C4-2B (cell line): ENCODE data around the gene DVL2.

Source experiments
- H3K27ac ChIP-seq: fragments of 450-650 bp; 2 replicates; pipeline ENCODE4 v1.5.1; 2017
- ZFX ChIP-seq: fragments of 450-650 bp; IDR thresholded peaks from 2 replicates; pipeline ENCODE4 v1.6.1; 2017
- TF ChIP-seq, protein P1 (sequence below): fragments of 450-650 bp; conservative IDR thresholded peaks from 2 replicates; pipeline ENCODE4 v1.5.1; 2017; ENCODE audit warnings: mild to moderate bottlenecking

Gene DVL2

DNA sequence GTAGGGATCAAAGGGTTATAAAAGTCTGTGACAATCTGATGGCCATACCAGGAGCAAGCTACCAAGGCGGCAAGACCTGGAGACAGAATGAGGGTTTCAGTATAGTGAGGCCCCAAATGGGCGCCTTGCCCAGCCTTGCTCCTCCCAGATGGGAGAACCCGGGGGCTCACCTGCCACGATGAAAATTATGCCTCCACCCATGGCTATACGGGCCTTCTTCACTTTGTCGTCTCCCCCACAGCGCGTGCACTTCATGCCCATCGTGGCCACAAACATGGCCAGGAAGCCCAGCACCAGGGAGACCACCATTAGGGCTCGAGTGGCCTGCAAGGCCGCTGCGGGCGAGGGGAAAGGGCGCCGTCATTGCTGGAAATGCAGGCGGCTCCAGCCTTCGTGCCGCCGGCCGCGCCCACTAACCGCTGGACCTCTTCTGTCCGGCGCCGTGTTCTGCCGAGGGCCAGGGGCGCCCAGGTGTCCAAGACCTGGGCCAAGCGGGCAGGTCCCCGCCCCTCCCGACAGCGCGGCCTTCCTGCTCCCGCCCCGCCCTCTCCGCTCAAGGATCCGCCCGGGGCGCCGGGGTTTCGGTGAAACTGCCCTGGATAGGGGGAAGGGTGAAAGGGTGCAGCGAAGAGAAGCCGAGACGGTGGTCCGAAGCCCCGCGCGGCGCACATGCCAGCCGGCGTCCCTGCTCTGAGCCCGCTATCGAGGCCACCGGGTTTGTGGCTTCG, 26.5 kb upstream of the DVL2 start:
- no peak for TF ChIP-seq ZFX
- TF ChIP-seq, protein P1, sequence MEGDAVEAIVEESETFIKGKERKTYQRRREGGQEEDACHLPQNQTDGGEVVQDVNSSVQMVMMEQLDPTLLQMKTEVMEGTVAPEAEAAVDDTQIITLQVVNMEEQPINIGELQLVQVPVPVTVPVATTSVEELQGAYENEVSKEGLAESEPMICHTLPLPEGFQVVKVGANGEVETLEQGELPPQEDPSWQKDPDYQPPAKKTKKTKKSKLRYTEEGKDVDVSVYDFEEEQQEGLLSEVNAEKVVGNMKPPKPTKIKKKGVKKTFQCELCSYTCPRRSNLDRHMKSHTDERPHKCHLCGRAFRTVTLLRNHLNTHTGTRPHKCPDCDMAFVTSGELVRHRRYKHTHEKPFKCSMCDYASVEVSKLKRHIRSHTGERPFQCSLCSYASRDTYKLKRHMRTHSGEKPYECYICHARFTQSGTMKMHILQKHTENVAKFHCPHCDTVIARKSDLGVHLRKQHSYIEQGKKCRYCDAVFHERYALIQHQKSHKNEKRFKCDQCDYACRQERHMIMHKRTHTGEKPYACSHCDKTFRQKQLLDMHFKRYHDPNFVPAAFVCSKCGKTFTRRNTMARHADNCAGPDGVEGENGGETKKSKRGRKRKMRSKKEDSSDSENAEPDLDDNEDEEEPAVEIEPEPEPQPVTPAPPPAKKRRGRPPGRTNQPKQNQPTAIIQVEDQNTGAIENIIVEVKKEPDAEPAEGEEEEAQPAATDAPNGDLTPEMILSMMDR = no peak
- peak overlapping the region; percentile 99 for H3K27ac ChIP-seq

DNA sequence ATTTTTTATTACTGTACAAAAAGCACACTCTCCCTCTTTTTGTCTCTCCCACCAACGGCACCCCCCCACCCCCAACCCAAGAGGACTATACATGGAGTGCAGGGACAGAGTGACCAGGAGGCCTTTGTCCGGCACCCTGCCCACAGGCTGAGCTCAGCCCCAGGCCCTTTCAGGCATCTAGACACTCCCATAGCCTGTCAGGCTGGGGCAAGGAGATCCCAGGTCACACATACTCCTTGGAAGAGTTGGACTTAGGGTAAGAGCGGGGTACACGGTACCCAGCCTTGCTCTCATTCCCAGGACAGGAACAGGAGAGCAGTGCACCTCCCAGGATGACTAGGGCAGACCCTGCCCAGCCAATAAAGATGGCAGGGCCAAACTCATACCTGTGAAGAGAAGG, 25.8 kb upstream of the DVL2 start:
- TF ChIP-seq, protein P1 = no peak
- TF ChIP-seq ZFX = no peak
- peak overlapping the region; percentile 99 for H3K27ac ChIP-seq

DNA sequence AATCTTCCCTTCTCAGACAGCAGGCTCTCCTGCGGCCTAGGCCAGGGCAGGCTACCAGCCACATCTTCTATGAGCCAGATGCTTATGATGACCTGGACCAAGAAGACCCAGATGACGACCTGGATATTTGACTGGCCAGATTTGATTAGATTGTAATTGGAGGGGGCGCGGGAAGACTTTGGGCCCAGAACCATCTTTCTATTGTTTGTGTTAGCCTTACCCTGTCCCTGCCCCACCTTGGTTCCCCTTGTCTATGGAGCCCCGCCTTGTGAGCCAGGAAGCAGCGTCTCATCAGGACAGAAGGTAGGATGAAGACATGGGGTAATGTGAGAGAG, 25.2 kb upstream of the DVL2 start:
- TF ChIP-seq ZFX = no peak
- TF ChIP-seq, protein P1 = no peak
- no peak overlapping the region for H3K27ac ChIP-seq

DNA sequence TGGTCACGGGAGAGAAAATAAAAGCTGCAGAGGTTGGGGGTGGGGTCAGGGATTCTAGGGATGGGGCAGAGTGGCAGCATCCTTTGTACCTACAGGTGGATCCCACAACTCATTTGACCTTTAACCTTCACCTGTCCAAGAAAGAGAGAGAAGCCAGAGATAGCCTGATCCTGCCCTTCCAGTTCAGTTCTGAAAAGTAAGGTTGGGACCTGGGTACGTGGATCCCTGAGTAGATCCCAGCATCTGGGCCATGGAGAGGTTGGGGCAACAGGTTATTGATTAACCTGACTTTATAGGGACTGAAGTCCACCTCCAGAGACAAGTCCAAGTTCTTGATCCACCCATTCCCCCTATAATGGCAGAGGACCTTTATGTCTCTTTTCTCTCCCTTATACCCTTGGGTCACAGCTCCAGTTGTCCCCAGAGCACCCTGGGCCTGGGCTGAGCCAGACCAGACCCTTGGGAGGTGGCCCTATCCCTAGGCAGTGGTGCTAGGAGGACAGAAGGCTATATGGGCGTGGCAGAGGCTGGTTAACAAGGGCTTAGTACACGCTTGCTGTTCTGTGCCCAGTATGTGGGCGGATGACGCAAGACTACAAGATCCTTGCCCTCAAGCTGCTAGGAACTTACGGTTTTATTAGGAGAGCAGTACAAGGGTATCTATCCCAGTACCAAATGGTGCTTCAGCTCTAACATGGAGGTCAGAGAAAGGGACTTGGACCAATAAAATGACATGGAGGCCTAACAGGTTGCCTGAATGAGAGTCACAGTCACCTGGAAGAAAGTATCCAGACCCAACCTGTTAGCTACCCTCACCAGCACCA, 24.6 kb upstream of the DVL2 start:
- TF ChIP-seq ZFX = no peak
- TF ChIP-seq, protein P1 = no peak
- no peak overlapping the region for H3K27ac ChIP-seq

DNA sequence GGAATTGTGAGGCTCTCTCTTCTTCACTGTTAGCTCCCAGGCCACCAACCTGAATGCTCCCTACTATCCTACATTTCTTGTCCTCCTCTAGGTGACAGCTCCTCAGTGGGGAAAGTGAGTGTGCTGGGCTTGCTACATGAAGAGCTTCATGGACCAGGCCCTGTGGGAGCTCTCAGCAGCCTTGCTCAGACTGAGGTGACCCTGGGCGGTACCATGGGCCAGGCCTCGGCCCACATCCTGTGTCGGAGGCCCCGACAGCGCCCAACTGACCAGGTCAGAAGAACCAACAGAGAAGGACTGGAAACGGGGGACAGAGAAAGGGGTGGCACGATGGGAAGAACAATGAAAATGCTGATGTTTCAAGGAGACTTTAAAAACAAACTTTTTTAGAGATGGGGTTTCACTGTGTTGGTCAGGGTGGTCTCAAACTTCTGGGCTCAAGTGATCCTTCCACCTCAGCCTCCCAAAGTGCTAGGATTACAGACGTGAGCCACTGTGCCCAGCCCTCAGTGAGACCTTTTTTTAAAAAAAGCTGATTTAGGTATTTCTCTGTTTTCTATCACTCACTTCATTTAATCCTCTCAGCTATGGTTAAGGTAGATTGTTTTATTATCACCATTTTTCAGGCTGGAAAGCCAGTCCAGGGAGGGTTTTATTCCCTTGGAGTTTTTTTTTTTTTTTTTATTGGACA, 22.6 kb upstream of the DVL2 start:
- TF ChIP-seq, protein P1 = no peak
- TF ChIP-seq ZFX = no peak
- H3K27ac ChIP-seq = no peak overlapping the region

DNA sequence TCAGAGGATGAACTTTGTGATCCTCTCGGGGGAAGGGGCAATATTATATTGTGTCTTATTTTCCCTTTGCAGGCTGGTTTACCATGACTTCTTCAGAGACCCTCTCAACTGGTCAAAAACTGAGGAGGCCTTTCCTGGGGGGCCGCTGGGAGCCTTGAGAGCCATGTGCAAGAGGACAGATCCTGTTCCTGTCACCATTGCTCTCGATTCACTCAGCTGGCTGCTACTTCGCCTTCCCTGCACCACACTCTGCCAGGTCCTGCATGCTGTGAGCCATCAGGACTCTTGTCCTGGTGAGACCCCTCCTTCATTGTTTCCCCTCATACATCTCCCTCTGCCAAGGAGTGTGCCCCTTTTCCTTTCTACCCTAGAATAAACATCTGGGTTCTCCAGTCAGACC, 20.2 kb upstream of the DVL2 start:
- peak overlapping the region; percentile 87 for H3K27ac ChIP-seq
- TF ChIP-seq ZFX = no peak
- TF ChIP-seq, protein P1 = no peak

DNA sequence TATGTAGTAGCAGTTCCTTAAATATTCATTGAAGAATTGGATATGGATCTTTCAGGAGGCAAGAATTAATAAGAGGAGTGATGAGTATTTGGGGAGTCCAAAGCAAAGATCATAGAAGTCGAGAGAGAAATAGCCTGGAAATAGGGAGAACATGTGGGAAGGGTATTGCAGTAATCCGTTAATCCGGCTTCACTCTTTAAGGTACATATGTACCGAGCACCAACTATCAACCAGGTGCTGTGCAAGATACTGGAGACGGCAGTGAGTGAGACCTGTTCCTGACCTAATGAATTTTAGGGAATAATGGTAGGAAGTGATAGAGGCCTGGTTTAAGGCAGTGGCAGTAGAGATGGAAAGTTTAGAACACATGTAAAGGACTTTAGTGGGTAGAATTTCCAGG, 18.8 kb upstream of the DVL2 start:
- peak overlapping the region; percentile 87 for H3K27ac ChIP-seq
- TF ChIP-seq, protein P1 = no peak
- TF ChIP-seq ZFX = no peak
